Cortex of kidney (tissue), 1 donor: ENCODE results near the gene VMO1.

ENCODE experiments used
- DNase-seq: peaks from one replicate; lab custom pipeline; 2025; lab: John Stamatoyannopoulos, UW

VMO1 gene

GRCh38 chr17:4753392-4753791 lies 32.8 kb downstream of the VMO1 start:
- DNase-seq: no peak

- no peak for DNase-seq
Measured at GRCh38 chr17:4751932-4752331, 34.2 kb downstream of the VMO1 start.

GRCh38 chr17:4750606-4751005 lies 35.6 kb downstream of the VMO1 start:
- no peak for DNase-seq

GRCh38 chr17:4748686-4749085 lies 37.5 kb downstream of the VMO1 start:
- DNase-seq: no peak

- no peak for DNase-seq
Measured at GRCh38 chr17:4747847-4748246, 38.3 kb downstream of the VMO1 start.

- no peak for DNase-seq
Measured at GRCh38 chr17:4744999-4745969, 40.9 kb downstream of the VMO1 start.

- DNase-seq: no peak
Measured at GRCh38 chr17:4743898-4744297, 42.3 kb downstream of the VMO1 start.

GRCh38 chr17:4743216-4743615 lies 42.9 kb downstream of the VMO1 start:
- DNase-seq: no peak

- no peak for DNase-seq
Measured at GRCh38 chr17:4742629-4743028, 43.5 kb downstream of the VMO1 start.

- no peak for DNase-seq
Measured at GRCh38 chr17:4742133-4742532, 44.0 kb downstream of the VMO1 start.

GRCh38 chr17:4741544-4741943 lies 44.6 kb downstream of the VMO1 start:
- no peak for DNase-seq

- DNase-seq: no peak
Measured at GRCh38 chr17:4740584-4740983, 45.6 kb downstream of the VMO1 start.

GRCh38 chr17:4740025-4740351 lies 46.2 kb downstream of the VMO1 start:
- no peak for DNase-seq

- no peak for DNase-seq
Measured at GRCh38 chr17:4739122-4740024, 46.8 kb downstream of the VMO1 start, which contains the start of the genes CXCL16 and ZMYND15. Gene CXCL16 (minus strand): TSS chr17:4739928. CDS start chr17:4739339, 589 bp downstream. Gene ZMYND15 (plus strand): TSS chr17:4739833. CDS start chr17:4740549, 716 bp downstream.

GRCh38 chr17:4738136-4739121 lies 47.7 kb downstream of the VMO1 start:
- no peak for DNase-seq

GRCh38 chr17:4735876-4736651 lies 50.1 kb downstream of the VMO1 start:
- no peak for DNase-seq
